K562 (cell line): Measurements from ENCODE around the gene SON. TPM values are rescaled to one million over a fixed set of nuclear protein-coding genes. Genes with fewer than 3 reads are reported as not detected.

Experiments
- ATAC-seq: fragments of 200-7000 bp; cut with Tn5 transposase; 3 replicates; pipeline ENCODE4 v1.9.1; 2020; ENCODE audit warnings: moderate library complexity
- BruUV-seq: library from RNA; stranded (reverse); fragments of 400-500 nt; replicated peaks from 2 replicates; lab custom pipeline; 2021; lab: Mats Ljungman, UMichigan
- CTCF ChIA-PET: fragments of 300-600 bp; formaldehyde crosslinking; extraction: SDS; loops from one replicate; lab custom pipeline; 2021; ENCODE audit warnings: low intra/inter-chr PET ratio; lab: Yijun Ruan, JAX
- POLR2A ChIA-PET: fragments of 300-600, 350-650 bp; sonication (Branson Sonifier 250); formaldehyde crosslinking; extraction: SDS; loops from one replicate; lab custom pipeline; 2021; ENCODE audit warnings: antibody characterized with exemption, inconsistent platforms; lab: Yijun Ruan, JAX
- DNase-seq, 4 experiments: peaks; one replicate each; pipeline versions ENCODE4 v3.0.0 to v3.0.0-alpha.2; 2011 to 2018; ENCODE audit warnings: low spot score in 3 of 4, mixed read lengths in 3 of 4; ENCODE audit errors: extremely low read depth in 1 of 4
- FAIRE-seq: peaks from 2 replicates; lab custom pipeline; 2011; peaks lifted over from hg19 to GRCh38; lab: Jason Lieb, UNC
- H2AFZ ChIP-seq: 2 replicates; pipeline ENCODE4 v1.6.0; 2011; ENCODE audit warnings: low read depth, low read length, control low read depth, inconsistent platforms
- H3K27ac ChIP-seq: fragments of 200-600 bp; 3 replicates; pipeline ENCODE4 v1.8.0; 2011; ENCODE audit warnings: low read depth, mild to moderate bottlenecking, control low read depth, inconsistent platforms, low read length, moderate library complexity, mixed read lengths; ENCODE audit errors: extremely low read depth
- H3K27me3 ChIP-seq, 2 experiments: fragments of 300-600 bp in 1 of 2; 2 replicates in 1 of 2; 3 replicates in 1 of 2; pipeline versions ENCODE4 v1.6.0 to v1.8.0; 2011; ENCODE audit warnings: inconsistent platforms in 2 of 2, low read length in 2 of 2, mild to moderate bottlenecking in 1 of 2, mixed read lengths in 1 of 2, moderate library complexity in 1 of 2; ENCODE audit not compliant: control insufficient read depth in 2 of 2, insufficient read depth in 2 of 2
- H3K36me3 ChIP-seq: fragments of 300-600 bp; 3 replicates; pipeline ENCODE4 v1.8.0; 2011; ENCODE audit warnings: mild to moderate bottlenecking, low read length, inconsistent platforms; ENCODE audit not compliant: control insufficient read depth, insufficient read depth
- H3K4me1 ChIP-seq, 2 experiments: fragments of 200-600 bp in 1 of 2; replicated peaks in 1 of 2; 2 replicates in 1 of 2; 3 replicates in 1 of 2; pipeline versions ENCODE4 v1.5.1 to v1.8.0; 2011; ENCODE audit warnings: inconsistent platforms in 2 of 2, low read length in 2 of 2, mild to moderate bottlenecking in 1 of 2, mixed read lengths in 1 of 2, moderate library complexity in 1 of 2; ENCODE audit not compliant: control insufficient read depth in 2 of 2, insufficient read depth in 2 of 2
- H3K4me2 ChIP-seq: 2 replicates; pipeline ENCODE4 v1.6.1; 2011; ENCODE audit warnings: low read length, control low read depth, inconsistent platforms, mixed read lengths; ENCODE audit not compliant: insufficient read depth
- H3K4me3 ChIP-seq: fragments of 200-600 bp; sonication (generic), shearing (Covaris generic); 2 replicates; pipeline ENCODE4 v1.5.1; 2016; ENCODE audit warnings: control low read depth, inconsistent platforms
- H3K79me2 ChIP-seq: fragments of 200-600 bp; 3 replicates; pipeline ENCODE4 v1.8.0; 2011; ENCODE audit warnings: low read length, inconsistent platforms; ENCODE audit not compliant: control insufficient read depth, insufficient read depth
- H3K9ac ChIP-seq, 2 experiments: 2 replicates each; pipeline versions ENCODE4 v1.6.0 to v1.6.1; 2011; ENCODE audit warnings: low read depth in 2 of 2, low read length in 2 of 2, control low read depth in 1 of 2, inconsistent platforms in 1 of 2, mild to moderate bottlenecking in 1 of 2, mixed read lengths in 1 of 2; ENCODE audit not compliant: insufficient read depth in 1 of 2
- H3K9me1 ChIP-seq: one replicate; pipeline ENCODE4 v1.6.0; 2011; ENCODE audit warnings: inconsistent platforms, mild to moderate bottlenecking, low read length, moderate library complexity; ENCODE audit not compliant: control insufficient read depth, insufficient read depth
- H3K9me3 ChIP-seq: replicated peaks from 2 replicates; pipeline ENCODE4 v1.5.1; 2011; ENCODE audit warnings: low read depth, low read length, inconsistent platforms; ENCODE audit not compliant: control insufficient read depth, insufficient read depth
- H4K20me1 ChIP-seq: replicated peaks from 2 replicates; pipeline ENCODE4 v1.6.1; 2011; ENCODE audit warnings: low read length, inconsistent platforms, mixed read lengths; ENCODE audit not compliant: control insufficient read depth, insufficient read depth
- AFF4 ChIP-seq: sonication (generic); formaldehyde crosslinking; IDR thresholded peaks from 2 replicates; pipeline ENCODE4 v1.8.0; 2023; ENCODE audit warnings: mild to moderate bottlenecking, missing genetic modification reagents
- ASH1L ChIP-seq: fragments of 450-650 bp; IDR thresholded peaks from 2 replicates; pipeline ENCODE4 v1.6.1; 2018; ENCODE audit warnings: borderline replicate concordance, mild to moderate bottlenecking, low read depth; ENCODE audit not compliant: partially characterized antibody
- ATF2 ChIP-seq: sonication (generic); formaldehyde crosslinking; IDR thresholded peaks from 2 replicates; pipeline ENCODE4 v1.8.1; 2022; ENCODE audit warnings: missing genetic modification reagents
- CTBP1 ChIP-seq: fragments of 450-650 bp; IDR thresholded peaks from 2 replicates; pipeline ENCODE4 v1.6.1; 2016; ENCODE audit warnings: borderline replicate concordance
- FOXO4 ChIP-seq: fragments of 450-650 bp; formaldehyde crosslinking; IDR thresholded peaks from 2 replicates; pipeline ENCODE4 v1.4.0; 2020; ENCODE audit warnings: mild to moderate bottlenecking, moderate library complexity
- HDAC2 ChIP-seq: fragments of 450-650 bp; IDR thresholded peaks from 2 replicates; pipeline ENCODE4 v1.6.1; 2016; ENCODE audit warnings: mild to moderate bottlenecking
- KAT2B ChIP-seq: IDR thresholded peaks from one replicate; pipeline ENCODE4 v1.6.1; 2012; ENCODE audit warnings: low read depth, mild to moderate bottlenecking, control low read depth, inconsistent platforms, low read length, moderate library complexity
- PKNOX1 ChIP-seq: fragments of 450-650 bp; IDR thresholded peaks from 2 replicates; pipeline ENCODE4 v1.6.1; 2016
- POLR2AphosphoS5 ChIP-seq: IDR thresholded peaks from 2 replicates; pipeline ENCODE4 v1.6.1; 2011; ENCODE audit warnings: mild to moderate bottlenecking, low read depth, low read length, moderate library complexity; ENCODE audit not compliant: control insufficient read depth, insufficient read depth
- RBM15 ChIP-seq: fragments of 200-400 bp; formaldehyde crosslinking; IDR thresholded peaks from 2 replicates; pipeline ENCODE4 v1.6.1; 2018; ENCODE audit warnings: mild to moderate bottlenecking, low read length, moderate library complexity; ENCODE audit not compliant: insufficient read depth
- RHOXF2B ChIP-seq: fragments of 250-450 bp; sonication (Bioruptor Pico); conservative IDR thresholded peaks from 2 replicates; pipeline ENCODE4 v1.5.1; 2021
- SNAPC5 ChIP-seq: fragments of 250-450 bp; sonication (Bioruptor Pico); IDR thresholded peaks from 2 replicates; pipeline ENCODE4 v1.8.0; 2021; ENCODE audit warnings: moderate library complexity, mild to moderate bottlenecking, inconsistent platforms
- SUPT5H ChIP-seq: fragments of 450-650 bp; IDR thresholded peaks from 2 replicates; pipeline ENCODE4 v1.6.1; 2016
- ZNF165 ChIP-seq: fragments of 250-450 bp; sonication (Bioruptor Pico); IDR thresholded peaks from 2 replicates; pipeline ENCODE4 v1.4.0; 2020; ENCODE audit warnings: borderline replicate concordance
- ZNF217 ChIP-seq: sonication (generic); formaldehyde crosslinking; IDR thresholded peaks from 2 replicates; pipeline ENCODE4 v1.8.0; 2022; ENCODE audit warnings: mild to moderate bottlenecking, missing genetic modification reagents
- ZNF3 ChIP-seq: fragments of 250-450 bp; sonication (Bioruptor Pico); IDR thresholded peaks from 2 replicates; pipeline ENCODE4 v1.5.0; 2021; ENCODE audit warnings: mild to moderate bottlenecking, moderate library complexity
- WGBS: fragments of 100-300 bp; shearing (Covaris generic); methylation state at CpG from one replicate; pipeline ENCODE4 v1.1.6; 2016; ENCODE audit warnings: low coverage, mixed read lengths; ENCODE audit not compliant: insufficient coverage; ENCODE audit errors: missing lambda C conversion rate; 5-methylcytosine and 5-hydroxymethylcytosine counted together
- in situ Hi-C: fragments of 300-500 bp; cut with MboI; formaldehyde crosslinking; loops from 4 replicates; pipeline ENCODE4 v1.15.0; 2018; ENCODE audit warnings: inconsistent platforms, mixed read lengths
- intact Hi-C: fragments of 100-400 bp; cut with micrococcal nuclease; formaldehyde crosslinking; loops from 2 replicates; pipeline ENCODE4 v1.14.2; 2022
- polyA plus RNA-seq, 8 experiments: library from polyadenylated mRNA; depleted of rRNA in 4 of 8; stranded (reverse) in 5 of 8; unstranded in 3 of 8; fragments of >200 nt; fragmentation: Nextera tagmentation in 2 of 8; fragmentation: Illumina TruSeq in 1 of 8; extraction: Ambion mirVana in 2 of 8; extraction: Trizol in 1 of 8; gene quantifications; 2 replicates each; pipeline versions ENCODE4 v1.2.1 to v1.2.3, GENCODE V29; 2011 to 2014; ENCODE audit warnings: inconsistent platforms in 1 of 8, missing spikeins in 1 of 8
- total RNA-seq, 7 experiments: library from RNA; depleted of rRNA in 6 of 7; stranded (reverse); fragments of >200 nt in 6 of 7; fragmentation: Illumina TruSeq in 2 of 7; extraction: Trizol in 2 of 7; gene quantifications; 2 replicates each; pipeline versions ENCODE4 v1.2.1 to v1.2.3, GENCODE V29; 2011 to 2021; ENCODE audit warnings: low replicate concordance in 1 of 7

The SON gene
- total and polyA plus RNA-seq, 9 of the 15 experiments (the other 6 are each of a cell fraction or from before 2014, with no cell fraction given) = 105 to 742 (median 187) TPM

- peaks cover 97% of the 10 kb centered on the region for H3K36me3 ChIP-seq
- H2AFZ ChIP-seq = no peak overlapping the region
- no peaks in the 10 kb centered on the region for H3K9me1 ChIP-seq
- in situ Hi-C loops = no loop called here
- H3K4me1 ChIP-seq = no peaks in the 10 kb centered on the region
- POLR2A ChIA-PET = interaction anchor here (1.8 to 3.2 kb wide), 2 partner anchors 10 to 11 kb away, joined by 3 to 11 read pairs; no protein-coding TSS in a partner anchor
- FAIRE-seq (no peak), DNase-seq (no peak), ATAC-seq (no peak)
- no peak overlapping the region for H3K4me3 ChIP-seq
- WGBS = 97% methylated on average over 2 of the region's 2 CpGs
- no TSS peak for BruUV-seq
- H3K9me3 ChIP-seq = no peaks in the 10 kb centered on the region
- no peaks in the 10 kb centered on the region for H3K27me3 ChIP-seq
- CTCF ChIA-PET = no interaction called here
- no peak overlapping the region for H3K4me2 ChIP-seq
- peaks cover 70% of the 10 kb centered on the region for H3K79me2 ChIP-seq
- no peak overlapping the region for H3K9ac ChIP-seq
- no peaks in the 10 kb centered on the region for H4K20me1 ChIP-seq
- intact Hi-C loops = no loop called here
- no peak overlapping the region for H3K27ac ChIP-seq
- TF ChIP-seq ZNF217 (CRISPR knock-in tag) (no peak), ZNF165 (CRISPR knock-in tag) (no peak), HDAC2 (no peak), ATF2 (no peak), POLR2AphosphoS5 (no peak), CTBP1 (no peak), SNAPC5 (CRISPR knock-in tag) (no peak), RBM15 (no peak), PKNOX1 (no peak), ZNF3 (no peak), RHOXF2B (CRISPR knock-in tag) (no peak), SUPT5H (peak; percentile 28; the same call in 1 of the 2 replicates), ASH1L (no peak), FOXO4 (CRISPR knock-in tag) (no peak), AFF4 (CRISPR knock-in tag) (no peak), KAT2B (no peak)
Measured at GRCh38 chr21:33562389-33562788, 19.6 kb downstream of the SON start.
